ENCODE results near the gene PAQR8. TPM values are rescaled to one million over a fixed set of nuclear protein-coding genes. Genes with fewer than 3 reads are reported as not detected.

PAQR8 gene
- total RNA-seq, 3 donors from 2014 or later: 70.6 to 184 (median 81.4) TPM

GRCh38 chr6:52403086-52403485 lies 41.1 kb downstream of the PAQR8 start:
- intact Hi-C loops (cut with DNase I, micrococcal nuclease): loop anchor here in 1 of 2 donors (10.0 kb wide), 1 partner anchor 118 kb away; the partner anchor contains the start of gene MCM3
- Histone ChIP-seq H3K4me1 (ENCODE audit: low read depth) (peaks cover 41% of the 10 kb centered on the region), H3K36me3 (ENCODE audit: low read depth) (no peaks in the 10 kb centered on the region), H3K4me3 (no peak overlapping the region), H3K9me3 (no peaks in the 10 kb centered on the region)
- peak in 2 of 3 donors; percentile 47 to 51 for DNase-seq
- no peak for ATAC-seq
- TF ChIP-seq CTCF (IDR thresholded peaks at IDR 0.05): no peak

- Histone ChIP-seq H3K36me3 (ENCODE audit: low read depth) (no peaks in the 10 kb centered on the region), H3K4me3 (no peak overlapping the region), H3K4me1 (ENCODE audit: low read depth) (peaks cover 36% of the 10 kb centered on the region), H3K9me3 (no peaks in the 10 kb centered on the region)
- DNase-seq (peak; percentile 86 to 91 (median 89)), ATAC-seq (peak; percentile 92)
- no peak for TF ChIP-seq CTCF (IDR thresholded peaks at IDR 0.05)
- intact Hi-C loops (cut with DNase I, micrococcal nuclease): loop anchor here in 1 of 2 donors (10.0 kb wide), 1 partner anchor 119 kb away; the partner anchor contains the start of gene MCM3
Measured at GRCh38 chr6:52403627-52404026, 41.7 kb downstream of the PAQR8 start.

GRCh38 chr6:52405243-52405642 lies 43.3 kb downstream of the PAQR8 start:
- ATAC-seq (no peak), DNase-seq (no peak)
- peaks cover 20% of the 10 kb centered on the region for H3K4me1 ChIP-seq (ENCODE audit: low read depth)
- H3K36me3 ChIP-seq (ENCODE audit: low read depth): no peaks in the 10 kb centered on the region
- H3K4me3 ChIP-seq: no peak overlapping the region
- TF ChIP-seq CTCF (IDR thresholded peaks at IDR 0.05): no peak
- H3K9me3 ChIP-seq: no peaks in the 10 kb centered on the region
- intact Hi-C loops (cut with DNase I, micrococcal nuclease): loop anchor here in 1 of 2 donors (10.0 kb wide), 1 partner anchor 120 kb away; the partner anchor contains the start of gene MCM3

- Histone ChIP-seq H3K9me3 (no peaks in the 10 kb centered on the region), H3K4me3 (no peak overlapping the region), H3K4me1 (ENCODE audit: low read depth) (peaks cover 7% of the 10 kb centered on the region), H3K36me3 (ENCODE audit: low read depth) (no peaks in the 10 kb centered on the region)
- ATAC-seq (no peak), DNase-seq (no peak)
- TF ChIP-seq CTCF (IDR thresholded peaks at IDR 0.05): no peak
- intact Hi-C loops (cut with DNase I, micrococcal nuclease): loop anchor here in 1 of 2 donors (10.0 kb wide), 1 partner anchor 123 kb away; the partner anchor contains the start of gene MCM3
Measured at GRCh38 chr6:52407467-52407866, 45.5 kb downstream of the PAQR8 start.

GRCh38 chr6:52409499-52409898 lies 47.5 kb downstream of the PAQR8 start:
- no peaks in the 10 kb centered on the region for H3K36me3 ChIP-seq (ENCODE audit: low read depth)
- H3K4me1 ChIP-seq (ENCODE audit: low read depth): no peaks in the 10 kb centered on the region
- H3K4me3 ChIP-seq: no peak overlapping the region
- H3K9me3 ChIP-seq: no peaks in the 10 kb centered on the region
- ATAC-seq (no peak), DNase-seq (no peak)
- intact Hi-C loops (cut with DNase I, micrococcal nuclease): loop anchor here in 1 of 2 donors (10.0 kb wide), 1 partner anchor 125 kb away; the partner anchor contains the start of gene MCM3
- TF ChIP-seq CTCF (IDR thresholded peaks at IDR 0.05): no peak
